SK-N-SH (cell line): ENCODE results near the gene MRPL43. TPM values are rescaled to one million over a fixed set of nuclear protein-coding genes. Genes with fewer than 3 reads are reported as not detected.

Source experiments
- CTCF ChIA-PET: fragments of 300-600, 350-600 bp; formaldehyde crosslinking; extraction: SDS; loops from one replicate; lab custom pipeline; 2021; lab: Yijun Ruan, JAX
- POLR2A ChIA-PET: fragments of 350-600 bp; sonication (Branson Sonifier 250); formaldehyde crosslinking; extraction: SDS; loops from one replicate; lab custom pipeline; 2020; ENCODE audit warnings: antibody characterized with exemption, inconsistent platforms; lab: Yijun Ruan, JAX
- DNase-seq: peaks from one replicate; pipeline ENCODE4 v3.0.0; 2012
- H2AFZ ChIP-seq: fragments of 200-600 bp; sonication (generic); 2 replicates; pipeline ENCODE4 v1.8.1; 2016; ENCODE audit warnings: antibody characterized with exemption, mild to moderate bottlenecking, low read depth
- H3F3A ChIP-seq: fragments of 200-600 bp; sonication (generic); replicated peaks from 2 replicates; pipeline ENCODE3; 2016; ENCODE audit warnings: antibody characterized with exemption, mild to moderate bottlenecking; ENCODE audit not compliant: insufficient read depth
- H3K27ac ChIP-seq, 2 experiments: fragments of 200-500 bp in 1 of 2; fragments of 200-600 bp in 1 of 2; sonication (Bioruptor generic) in 1 of 2; sonication (generic), shearing (Covaris generic) in 1 of 2; 2 replicates each; pipeline versions ENCODE4 v1.5.1 to v1.6.1; 2014 to 2016; ENCODE audit warnings: low read depth in 2 of 2, inconsistent platforms in 1 of 2, low read length in 1 of 2, mild to moderate bottlenecking in 1 of 2, mixed read lengths in 1 of 2
- H3K27me3 ChIP-seq: fragments of 200-600 bp; sonication (generic), shearing (Covaris generic); 2 replicates; pipeline ENCODE4 v1.6.1; 2016; ENCODE audit warnings: mixed run types; ENCODE audit not compliant: insufficient read depth
- H3K36me3 ChIP-seq, 2 experiments: fragments of 200-500 bp in 1 of 2; fragments of 200-600 bp in 1 of 2; sonication (Bioruptor generic) in 1 of 2; sonication (generic) in 1 of 2; replicated peaks in 1 of 2; 2 replicates each; pipeline versions ENCODE3 to v1.5.1; 2014 to 2016; ENCODE audit warnings: low read length in 1 of 2, mild to moderate bottlenecking in 1 of 2; ENCODE audit not compliant: insufficient read depth in 2 of 2, control insufficient read depth in 1 of 2
- H3K4me1 ChIP-seq, 2 experiments: fragments of 200-500 bp in 1 of 2; fragments of 200-600 bp in 1 of 2; sonication (Bioruptor generic) in 1 of 2; sonication (generic), shearing (Covaris generic) in 1 of 2; 2 replicates each; pipeline versions ENCODE4 v1.5.1 to v1.6.1; 2014 to 2016; ENCODE audit warnings: low read depth in 1 of 2, low read length in 1 of 2, mixed run types in 1 of 2; ENCODE audit not compliant: insufficient read depth in 2 of 2, control insufficient read depth in 1 of 2
- H3K4me2 ChIP-seq: fragments of 200-600 bp; sonication (generic), shearing (Covaris generic); 2 replicates; pipeline ENCODE4 v1.6.1; 2017; ENCODE audit warnings: mixed run types
- H3K4me3 ChIP-seq, 2 experiments: fragments of 200-500 bp in 1 of 2; fragments of 200-600 bp in 1 of 2; sonication (Bioruptor generic) in 1 of 2; sonication (generic), shearing (Covaris generic) in 1 of 2; 2 replicates each; pipeline versions ENCODE4 v1.5.1 to v1.8.1; 2014 to 2016; ENCODE audit warnings: low read depth in 2 of 2, inconsistent platforms in 1 of 2, low read length in 1 of 2, mild to moderate bottlenecking in 1 of 2, mixed read lengths in 1 of 2, moderate library complexity in 1 of 2
- H3K79me2 ChIP-seq: fragments of 200-600 bp; sonication (generic); 2 replicates; pipeline ENCODE4 v1.8.1; 2017; ENCODE audit warnings: mild to moderate bottlenecking; ENCODE audit not compliant: insufficient read depth
- H3K9ac ChIP-seq: fragments of 200-600 bp; sonication (generic); 2 replicates; pipeline ENCODE4 v1.6.1; 2017; ENCODE audit warnings: mixed run types
- H3K9me2 ChIP-seq: fragments of 200-600 bp; sonication (generic); 2 replicates; pipeline ENCODE4 v1.6.1; 2017; ENCODE audit warnings: mixed run types
- H3K9me3 ChIP-seq: fragments of 200-600 bp; sonication (generic); 2 replicates; pipeline ENCODE4 v1.6.1; 2017; ENCODE audit warnings: mixed run types, mild to moderate bottlenecking, moderate library complexity
- H4K20me1 ChIP-seq: fragments of 200-600 bp; sonication (generic); 2 replicates; pipeline ENCODE4 v1.6.1; 2017; ENCODE audit warnings: mild to moderate bottlenecking, mixed run types; ENCODE audit not compliant: insufficient read depth
- EP300 ChIP-seq, 2 experiments: IDR thresholded peaks; 2 replicates each; pipeline versions ENCODE4 v1.4.0 to v1.6.1; 2012; ENCODE audit warnings: borderline replicate concordance in 1 of 2, low read depth in 1 of 2, low read length in 1 of 2
- EZH2phosphoT487 ChIP-seq: fragments of 200-600 bp; sonication (generic); IDR thresholded peaks from 2 replicates; pipeline ENCODE4 v1.6.1; 2017; ENCODE audit warnings: low read depth, mixed run types, mild to moderate bottlenecking, antibody characterized with exemption, moderate library complexity, borderline replicate concordance
- FOSL2 ChIP-seq: IDR thresholded peaks from 2 replicates; pipeline ENCODE4 v1.4.0; 2012; ENCODE audit warnings: low read depth, mild to moderate bottlenecking, moderate library complexity, borderline replicate concordance
- FOXM1 ChIP-seq: IDR thresholded peaks from 2 replicates; pipeline ENCODE4 v1.4.0; 2012; ENCODE audit warnings: low read depth, mild to moderate bottlenecking
- GABPA ChIP-seq: IDR thresholded peaks from 2 replicates; pipeline ENCODE4 v1.4.0; 2012; ENCODE audit warnings: low read depth, mild to moderate bottlenecking
- MEF2A ChIP-seq: IDR thresholded peaks from 2 replicates; pipeline ENCODE4 v1.4.0; 2012; ENCODE audit warnings: low read depth, borderline replicate concordance
- MXI1 ChIP-seq: IDR thresholded peaks from 2 replicates; pipeline ENCODE4 v1.6.1; 2012; ENCODE audit warnings: mild to moderate bottlenecking, low read depth, low read length, improper control_type of control experiment
- NFIC ChIP-seq: IDR thresholded peaks from 2 replicates; pipeline ENCODE4 v1.4.0; 2012; ENCODE audit warnings: borderline replicate concordance
- RAD21 ChIP-seq: IDR thresholded peaks from 2 replicates; pipeline ENCODE4 v1.6.1; 2012; ENCODE audit warnings: mild to moderate bottlenecking, low read length
- RXRA ChIP-seq: IDR thresholded peaks from 2 replicates; pipeline ENCODE4 v1.4.0; 2012; ENCODE audit warnings: low read depth, mild to moderate bottlenecking, borderline replicate concordance
- SIN3A ChIP-seq: IDR thresholded peaks from 2 replicates; pipeline ENCODE4 v1.6.1; 2012; ENCODE audit warnings: low read depth, mild to moderate bottlenecking, low read length, moderate library complexity, borderline replicate concordance
- TCF12 ChIP-seq: IDR thresholded peaks from 2 replicates; pipeline ENCODE4 v1.4.0; 2012
- TEAD4 ChIP-seq: IDR thresholded peaks from 2 replicates; pipeline ENCODE4 v1.4.0; 2012; ENCODE audit warnings: mild to moderate bottlenecking, borderline replicate concordance; ENCODE audit not compliant: insufficient read depth
- YY1 ChIP-seq: IDR thresholded peaks from 2 replicates; pipeline ENCODE4 v1.4.0; 2012; ENCODE audit warnings: low read depth, mild to moderate bottlenecking
- polyA plus RNA-seq, 3 experiments: library from polyadenylated mRNA; depleted of rRNA; stranded (reverse); fragments of >200 nt; gene quantifications; 2 replicates each; pipeline ENCODE4 v1.2.3, GENCODE V29; 2012
- TF ChIP-seq, protein P1 (sequence below): fragments of 150-350 bp; IDR thresholded peaks from 2 replicates; pipeline ENCODE4 v1.6.1; 2016; ENCODE audit warnings: mild to moderate bottlenecking, low read depth, low read length
- TF ChIP-seq, protein P2 (sequence below): IDR thresholded peaks from 2 replicates; pipeline ENCODE4 v1.4.0; 2012; ENCODE audit warnings: low read depth, borderline replicate concordance
- TF ChIP-seq, protein P3 (sequence below): fragments of 200-600 bp; sonication (generic); IDR thresholded peaks from 2 replicates; pipeline ENCODE4 v1.6.1; 2017; ENCODE audit warnings: antibody characterized with exemption, mild to moderate bottlenecking, moderate library complexity
- TF ChIP-seq, protein P4 (sequence below): fragments of 150-350 bp; IDR thresholded peaks from 2 replicates; pipeline ENCODE4 v1.6.1; 2017; ENCODE audit warnings: antibody characterized with exemption, low read length, low read depth, borderline replicate concordance

Gene MRPL43
- polyA plus RNA-seq, 1 of the 3 experiments (the other 2 are of a cell fraction) = 208 TPM

DNA sequence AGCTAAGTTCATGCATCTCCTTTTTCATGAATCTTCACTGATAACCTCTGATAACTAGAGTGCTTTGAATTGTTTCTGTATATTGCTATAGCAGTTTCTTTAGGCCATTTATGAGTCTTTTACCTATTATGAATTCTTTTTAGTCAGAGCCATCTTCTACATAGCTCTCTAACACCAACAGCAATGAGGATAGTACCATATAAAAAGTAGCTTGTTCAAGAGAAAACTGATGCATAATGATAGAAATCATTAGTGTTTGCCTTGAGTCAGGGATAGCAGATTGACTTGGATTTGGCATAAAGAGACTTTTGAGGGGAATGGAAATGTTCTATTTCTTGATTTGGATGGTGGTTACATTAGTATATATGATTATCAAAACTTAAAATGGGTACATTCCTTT is 43.8 kb downstream of the MRPL43 start:
- Histone ChIP-seq H3K27me3 (no peaks in the 10 kb centered on the region), H3K4me2 (no peak overlapping the region), H3K79me2 (0 out of 2 replicates have a peak, but pooled peaks cover 2% of the 10 kb centered on the region), H3F3A (peaks cover 9% of the 10 kb centered on the region), H3K9me2 (no peaks in the 10 kb centered on the region), H3K9ac (no peak overlapping the region), H3K27ac (no peak overlapping the region), H4K20me1 (no peaks in the 10 kb centered on the region), H3K36me3 (peaks cover 70 to 76% of the 10 kb centered on the region in 2 experiments), H3K4me3 (no peak overlapping the region), H3K4me1 (no peaks in the 10 kb centered on the region), H3K9me3 (no peaks in the 10 kb centered on the region), H2AFZ (no peak overlapping the region)
- DNase-seq = no peak
- TF ChIP-seq YY1 = no peak
- no peak for TF ChIP-seq TEAD4
- TF ChIP-seq MXI1 = no peak
- TF ChIP-seq NFIC = no peak
- no peak for TF ChIP-seq GABPA
- TF ChIP-seq, protein P1, sequence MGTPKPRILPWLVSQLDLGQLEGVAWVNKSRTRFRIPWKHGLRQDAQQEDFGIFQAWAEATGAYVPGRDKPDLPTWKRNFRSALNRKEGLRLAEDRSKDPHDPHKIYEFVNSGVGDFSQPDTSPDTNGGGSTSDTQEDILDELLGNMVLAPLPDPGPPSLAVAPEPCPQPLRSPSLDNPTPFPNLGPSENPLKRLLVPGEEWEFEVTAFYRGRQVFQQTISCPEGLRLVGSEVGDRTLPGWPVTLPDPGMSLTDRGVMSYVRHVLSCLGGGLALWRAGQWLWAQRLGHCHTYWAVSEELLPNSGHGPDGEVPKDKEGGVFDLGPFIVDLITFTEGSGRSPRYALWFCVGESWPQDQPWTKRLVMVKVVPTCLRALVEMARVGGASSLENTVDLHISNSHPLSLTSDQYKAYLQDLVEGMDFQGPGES = no peak
- TF ChIP-seq, protein P2, sequence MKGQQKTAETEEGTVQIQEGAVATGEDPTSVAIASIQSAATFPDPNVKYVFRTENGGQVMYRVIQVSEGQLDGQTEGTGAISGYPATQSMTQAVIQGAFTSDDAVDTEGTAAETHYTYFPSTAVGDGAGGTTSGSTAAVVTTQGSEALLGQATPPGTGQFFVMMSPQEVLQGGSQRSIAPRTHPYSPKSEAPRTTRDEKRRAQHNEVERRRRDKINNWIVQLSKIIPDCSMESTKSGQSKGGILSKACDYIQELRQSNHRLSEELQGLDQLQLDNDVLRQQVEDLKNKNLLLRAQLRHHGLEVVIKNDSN = no peak
- TF ChIP-seq SIN3A = no peak
- TF ChIP-seq FOXM1 = no peak
- TF ChIP-seq TCF12 = no peak
- no peak for TF ChIP-seq EZH2phosphoT487
- TF ChIP-seq, protein P3, sequence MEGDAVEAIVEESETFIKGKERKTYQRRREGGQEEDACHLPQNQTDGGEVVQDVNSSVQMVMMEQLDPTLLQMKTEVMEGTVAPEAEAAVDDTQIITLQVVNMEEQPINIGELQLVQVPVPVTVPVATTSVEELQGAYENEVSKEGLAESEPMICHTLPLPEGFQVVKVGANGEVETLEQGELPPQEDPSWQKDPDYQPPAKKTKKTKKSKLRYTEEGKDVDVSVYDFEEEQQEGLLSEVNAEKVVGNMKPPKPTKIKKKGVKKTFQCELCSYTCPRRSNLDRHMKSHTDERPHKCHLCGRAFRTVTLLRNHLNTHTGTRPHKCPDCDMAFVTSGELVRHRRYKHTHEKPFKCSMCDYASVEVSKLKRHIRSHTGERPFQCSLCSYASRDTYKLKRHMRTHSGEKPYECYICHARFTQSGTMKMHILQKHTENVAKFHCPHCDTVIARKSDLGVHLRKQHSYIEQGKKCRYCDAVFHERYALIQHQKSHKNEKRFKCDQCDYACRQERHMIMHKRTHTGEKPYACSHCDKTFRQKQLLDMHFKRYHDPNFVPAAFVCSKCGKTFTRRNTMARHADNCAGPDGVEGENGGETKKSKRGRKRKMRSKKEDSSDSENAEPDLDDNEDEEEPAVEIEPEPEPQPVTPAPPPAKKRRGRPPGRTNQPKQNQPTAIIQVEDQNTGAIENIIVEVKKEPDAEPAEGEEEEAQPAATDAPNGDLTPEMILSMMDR = no peak
- TF ChIP-seq RAD21 = no peak
- TF ChIP-seq EP300 (IDR thresholded peaks at IDR 0.05; ENCODE audit: borderline replicate concordance in 1 of 2, low read depth in 1 of 2, low read length in 1 of 2) = no peak
- TF ChIP-seq FOSL2 = no peak
- no peak for TF ChIP-seq RXRA
- TF ChIP-seq, protein P4, sequence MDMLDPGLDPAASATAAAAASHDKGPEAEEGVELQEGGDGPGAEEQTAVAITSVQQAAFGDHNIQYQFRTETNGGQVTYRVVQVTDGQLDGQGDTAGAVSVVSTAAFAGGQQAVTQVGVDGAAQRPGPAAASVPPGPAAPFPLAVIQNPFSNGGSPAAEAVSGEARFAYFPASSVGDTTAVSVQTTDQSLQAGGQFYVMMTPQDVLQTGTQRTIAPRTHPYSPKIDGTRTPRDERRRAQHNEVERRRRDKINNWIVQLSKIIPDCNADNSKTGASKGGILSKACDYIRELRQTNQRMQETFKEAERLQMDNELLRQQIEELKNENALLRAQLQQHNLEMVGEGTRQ = no peak
- TF ChIP-seq MEF2A = no peak
- ChIA-PET CTCF (interaction anchor here (0.9 to 1.6 kb wide), 4 partner anchors 9 to 71 kb away, joined by 3 to 8 read pairs (median 4); partner anchors contain the start of gene LZTS2), POLR2A (no interaction called here)
